GM10248 (cell line): ENCODE results near the gene EP400.

Experiments
- CTCF ChIA-PET: fragments of 300-600 bp; sonication (Branson Sonifier 250); formaldehyde crosslinking; extraction: SDS; loops from one replicate; lab custom pipeline; 2021; ENCODE audit warnings: antibody characterized with exemption; lab: Yijun Ruan, JAX
- POLR2A ChIA-PET: fragments of 350-650 bp; sonication (Branson Sonifier 250); formaldehyde crosslinking; extraction: SDS; loops from one replicate; lab custom pipeline; 2020; ENCODE audit warnings: antibody characterized with exemption; lab: Yijun Ruan, JAX
- DNase-seq: peaks from one replicate; pipeline ENCODE4 v3.0.0; 2012; ENCODE audit errors: extremely low spot score
- CTCF ChIP-seq: IDR thresholded peaks from 2 replicates; pipeline ENCODE4 v1.5.1; 2012; ENCODE audit warnings: mild to moderate bottlenecking, low read depth; ENCODE audit errors: extremely low read depth, missing control alignments, control extremely low read depth

EP400 gene

DNA sequence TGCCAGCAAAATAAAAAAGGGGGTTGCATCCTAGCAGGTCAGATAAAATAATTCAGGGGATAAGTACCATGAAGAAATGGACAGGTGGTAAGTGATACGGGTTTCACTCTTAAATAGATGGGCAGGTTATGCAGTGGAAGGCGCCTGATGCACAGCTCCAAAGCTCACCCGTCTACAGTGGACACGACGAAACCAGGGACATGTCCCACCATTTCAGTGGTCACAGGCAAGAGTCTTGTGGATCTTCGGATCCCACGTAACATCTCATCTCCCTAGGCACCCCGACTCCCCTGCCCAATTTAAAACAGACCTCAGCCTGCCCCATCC is 133.8 kb downstream of the EP400 start:
- ChIA-PET POLR2A (no interaction called here), CTCF (no interaction called here)
- TF ChIP-seq CTCF = no peak
- DNase-seq = no peak

DNA sequence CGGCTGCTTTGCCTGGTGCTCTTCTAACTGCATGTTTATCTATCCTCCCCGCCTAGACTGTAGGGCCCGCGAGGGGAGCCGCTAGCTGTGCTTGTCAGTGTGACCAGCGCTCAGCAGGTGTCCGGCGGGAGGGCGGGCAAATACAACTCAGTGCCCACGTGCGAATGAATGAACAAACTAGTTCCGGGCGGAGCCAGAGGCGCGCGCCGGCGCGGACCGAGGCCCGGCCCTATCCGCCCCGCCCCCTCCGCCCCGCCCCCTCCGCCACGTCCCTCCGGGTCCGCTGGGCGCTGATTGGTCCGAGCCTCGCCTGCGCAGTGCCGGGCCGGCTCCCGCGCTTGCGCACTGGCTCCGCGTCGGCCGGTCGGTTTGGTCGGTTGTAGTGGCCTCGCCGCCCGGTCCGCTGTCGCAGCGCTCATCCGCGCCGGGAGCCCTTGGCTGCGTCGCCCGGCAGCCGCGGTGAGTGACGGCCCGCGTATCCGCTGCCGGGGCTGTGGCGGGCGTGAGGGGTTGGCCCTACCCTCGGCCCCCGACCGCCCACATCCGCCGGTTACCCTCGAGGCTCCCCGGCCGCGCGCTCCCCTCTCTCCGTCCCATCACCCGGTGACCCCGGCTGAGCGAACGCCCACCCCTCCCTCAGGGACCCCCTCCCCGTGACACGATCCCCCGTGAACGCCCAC is 134.3 kb downstream of the EP400 start:
- CTCF ChIA-PET = no interaction called here
- POLR2A ChIA-PET = no interaction called here
- DNase-seq = peak; percentile 100
- TF ChIP-seq CTCF = no peak

- TF ChIP-seq CTCF = no peak
- CTCF ChIA-PET = no interaction called here
- DNase-seq = peak; percentile 79
- POLR2A ChIA-PET = no interaction called here
Measured at GRCh38 chr12:132084621-132085290, 135.0 kb downstream of the EP400 start.

DNA sequence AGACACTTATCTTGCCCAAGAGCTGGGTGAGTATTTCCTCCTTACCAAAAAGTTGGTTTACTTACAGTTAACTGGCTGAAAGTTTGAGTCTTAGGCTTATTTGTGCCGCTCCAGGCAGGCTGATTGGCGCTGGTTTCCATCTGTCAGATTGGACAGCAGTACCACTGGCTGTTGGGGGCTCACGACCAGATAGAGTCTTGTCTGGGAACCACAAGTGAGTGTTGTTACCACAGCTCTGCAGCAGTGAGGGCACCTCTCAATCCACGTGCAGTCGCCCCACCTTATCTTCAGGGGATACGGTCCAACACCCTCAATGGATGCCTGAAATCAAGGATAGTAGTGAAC is 135.5 kb downstream of the EP400 start:
- no peak for DNase-seq
- ChIA-PET CTCF (no interaction called here), POLR2A (no interaction called here)

GRCh38 chr12:132089407-132089910 is 139.7 kb downstream of the EP400 start:
- ChIA-PET POLR2A (no interaction called here), CTCF (no interaction called here)
- TF ChIP-seq CTCF = no peak
- DNase-seq = no peak

More for the DNA sequence above, 135.5 kb downstream of the EP400 start:
- no peak for TF ChIP-seq CTCF

GRCh38 chr12:132094269-132094891 is 144.6 kb downstream of the EP400 start:
- no peak for DNase-seq
- TF ChIP-seq CTCF = no peak
- CTCF ChIA-PET = interaction anchor here (0.9 kb wide), 1 partner anchor 18 kb away, joined by 3 read pairs; no protein-coding TSS in a partner anchor
- POLR2A ChIA-PET = interaction anchor here (0.9 kb wide), 1 partner anchor 29 kb away, joined by 3 read pairs; no protein-coding TSS in a partner anchor
